PFSK-1 (cell line): ENCODE data around the gene CREB3.

Source experiments
- FOXP2 ChIP-seq: optimal IDR thresholded peaks from 2 replicates; pipeline ENCODE3; 2011; ENCODE audit warnings: borderline replicate concordance, control low read depth, inconsistent platforms; ENCODE audit not compliant: insufficient read depth; ENCODE audit errors: extremely low read length, extremely low read depth
- POLR2AphosphoS5 ChIP-seq: IDR thresholded peaks from 2 replicates; pipeline ENCODE4 v1.6.1; 2012; ENCODE audit warnings: low read depth, mild to moderate bottlenecking, control low read depth, low read length, moderate library complexity
- REST ChIP-seq, 2 experiments: IDR thresholded peaks; 2 replicates each; pipeline versions ENCODE4 v1.6.1 to v1.8.0; 2011 to 2012; ENCODE audit warnings: low read depth in 2 of 2, low read length in 2 of 2, control low read depth in 1 of 2, inconsistent platforms in 1 of 2, mild to moderate bottlenecking in 1 of 2, moderate library complexity in 1 of 2; ENCODE audit not compliant: insufficient read depth in 1 of 2
- SIN3A ChIP-seq: IDR thresholded peaks from 2 replicates; pipeline ENCODE4 v1.6.1; 2012; ENCODE audit warnings: mild to moderate bottlenecking, low read length, moderate library complexity, borderline replicate concordance; ENCODE audit not compliant: insufficient read depth
- TAF1 ChIP-seq: IDR thresholded peaks from 2 replicates; pipeline ENCODE4 v1.6.1; 2012; ENCODE audit warnings: low read length, control low read depth, borderline replicate concordance; ENCODE audit not compliant: insufficient read depth

- TF ChIP-seq REST (IDR thresholded peaks at IDR 0.05; ENCODE audit: insufficient read depth in 1 of 2, low read depth in 2 of 2, low read length in 2 of 2): no peak
- no peak for TF ChIP-seq SIN3A
- TF ChIP-seq TAF1: no peak
- TF ChIP-seq POLR2AphosphoS5: no peak
- no peak for TF ChIP-seq FOXP2
Measured at GRCh38 chr9:35690614-35691333, 41.7 kb upstream of the CREB3 start.
